ENCODE data around the gene ARHGAP12.

- TF ChIP-seq CTCF (IDR thresholded peaks at IDR 0.05) (no peak), EP300 (IDR thresholded peaks at IDR 0.05; ENCODE audit: borderline replicate concordance in 1 of 2, low read depth in 1 of 2, low read length in 1 of 2) (no peak), ZBTB33 (IDR thresholded peaks at IDR 0.05; ENCODE audit: borderline replicate concordance, low read depth) (no peak), TAF1 (IDR thresholded peaks at IDR 0.05; ENCODE audit: borderline replicate concordance, low read depth, low read length) (no peak), MAX (IDR thresholded peaks at IDR 0.05; ENCODE audit: low read depth) (no peak), JUND (IDR thresholded peaks at IDR 0.05) (no peak), SIN3A (IDR thresholded peaks at IDR 0.05; ENCODE audit: borderline replicate concordance, low read depth, low read length) (no peak), ELF1 (IDR thresholded peaks at IDR 0.05) (no peak), MXI1 (IDR thresholded peaks at IDR 0.05; ENCODE audit: low read depth, low read length) (no peak)
Observed at GRCh38 chr10:31878486-31878885, 50.1 kb downstream of the ARHGAP12 start.
